ENCODE measurements around the gene CPO.

Gene CPO

DNA sequence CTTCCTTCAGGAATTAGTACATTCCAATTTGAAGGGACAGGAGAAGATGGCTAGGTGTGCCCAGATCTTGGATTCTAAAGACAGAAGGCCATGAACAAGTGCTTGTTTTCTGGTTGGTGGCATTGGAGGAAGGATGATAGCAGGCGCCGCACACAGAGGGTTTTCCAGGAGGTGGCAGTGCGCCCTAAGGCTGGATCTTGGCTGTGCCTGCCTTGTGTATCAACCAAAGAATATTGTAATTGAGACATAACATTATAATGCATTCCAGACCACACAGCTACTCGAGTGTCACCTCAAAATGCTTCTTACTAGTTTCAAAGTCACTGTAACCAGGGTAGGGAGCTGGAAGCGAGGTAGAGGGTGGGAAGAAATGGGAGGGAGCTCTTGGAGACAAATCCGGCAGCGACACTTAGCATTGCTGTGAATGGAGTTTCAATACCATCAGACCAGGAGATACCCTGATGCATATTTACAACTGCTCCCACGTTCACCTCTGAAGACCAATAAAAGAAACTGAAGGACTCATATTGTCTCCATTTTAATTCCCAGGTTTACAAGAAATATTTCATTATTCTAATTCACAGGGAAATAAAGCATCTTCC is 42.5 kb downstream of the CPO start:
- TF ChIP-seq, protein P1, sequence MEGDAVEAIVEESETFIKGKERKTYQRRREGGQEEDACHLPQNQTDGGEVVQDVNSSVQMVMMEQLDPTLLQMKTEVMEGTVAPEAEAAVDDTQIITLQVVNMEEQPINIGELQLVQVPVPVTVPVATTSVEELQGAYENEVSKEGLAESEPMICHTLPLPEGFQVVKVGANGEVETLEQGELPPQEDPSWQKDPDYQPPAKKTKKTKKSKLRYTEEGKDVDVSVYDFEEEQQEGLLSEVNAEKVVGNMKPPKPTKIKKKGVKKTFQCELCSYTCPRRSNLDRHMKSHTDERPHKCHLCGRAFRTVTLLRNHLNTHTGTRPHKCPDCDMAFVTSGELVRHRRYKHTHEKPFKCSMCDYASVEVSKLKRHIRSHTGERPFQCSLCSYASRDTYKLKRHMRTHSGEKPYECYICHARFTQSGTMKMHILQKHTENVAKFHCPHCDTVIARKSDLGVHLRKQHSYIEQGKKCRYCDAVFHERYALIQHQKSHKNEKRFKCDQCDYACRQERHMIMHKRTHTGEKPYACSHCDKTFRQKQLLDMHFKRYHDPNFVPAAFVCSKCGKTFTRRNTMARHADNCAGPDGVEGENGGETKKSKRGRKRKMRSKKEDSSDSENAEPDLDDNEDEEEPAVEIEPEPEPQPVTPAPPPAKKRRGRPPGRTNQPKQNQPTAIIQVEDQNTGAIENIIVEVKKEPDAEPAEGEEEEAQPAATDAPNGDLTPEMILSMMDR (IDR thresholded peaks at IDR 0.05; ENCODE audit: borderline replicate concordance, insufficient read depth, low read depth, low read length) = peak; percentile 57
- H3K4me3 ChIP-seq (ENCODE audit: low read depth, low read length) = no peak overlapping the region

DNA sequence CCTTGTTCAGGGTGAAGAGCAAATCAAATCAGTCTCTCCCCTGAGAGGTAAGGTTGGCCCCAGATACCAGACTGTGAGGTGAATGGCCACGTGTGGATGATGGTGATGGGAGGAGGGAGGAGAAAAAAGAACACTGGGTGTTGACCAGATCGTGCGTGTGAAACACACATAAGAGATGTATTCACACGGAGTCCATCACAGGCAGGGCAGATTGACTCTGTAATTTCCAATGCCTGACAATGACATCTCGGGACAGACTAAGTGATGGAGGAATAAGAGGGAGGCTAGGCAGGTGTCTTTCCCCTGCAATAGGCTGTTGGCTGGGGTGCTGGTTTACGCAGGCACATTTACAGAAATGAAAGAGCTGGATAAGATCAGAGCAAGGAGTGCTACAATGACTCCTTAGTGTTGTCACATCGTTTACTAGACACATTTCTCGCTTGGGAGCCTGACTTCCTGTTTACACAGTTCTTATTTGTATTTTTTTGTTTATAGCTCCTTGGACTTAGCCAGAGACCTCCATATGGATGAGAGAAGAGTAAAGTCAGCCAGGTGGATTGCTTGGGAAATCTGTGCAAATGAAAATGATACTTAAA is 43.1 kb downstream of the CPO start:
- TF ChIP-seq, protein P1 (IDR thresholded peaks at IDR 0.05; ENCODE audit: borderline replicate concordance, insufficient read depth, low read depth, low read length) = no peak
- H3K4me3 ChIP-seq (ENCODE audit: low read depth, low read length) = no peak overlapping the region

DNA sequence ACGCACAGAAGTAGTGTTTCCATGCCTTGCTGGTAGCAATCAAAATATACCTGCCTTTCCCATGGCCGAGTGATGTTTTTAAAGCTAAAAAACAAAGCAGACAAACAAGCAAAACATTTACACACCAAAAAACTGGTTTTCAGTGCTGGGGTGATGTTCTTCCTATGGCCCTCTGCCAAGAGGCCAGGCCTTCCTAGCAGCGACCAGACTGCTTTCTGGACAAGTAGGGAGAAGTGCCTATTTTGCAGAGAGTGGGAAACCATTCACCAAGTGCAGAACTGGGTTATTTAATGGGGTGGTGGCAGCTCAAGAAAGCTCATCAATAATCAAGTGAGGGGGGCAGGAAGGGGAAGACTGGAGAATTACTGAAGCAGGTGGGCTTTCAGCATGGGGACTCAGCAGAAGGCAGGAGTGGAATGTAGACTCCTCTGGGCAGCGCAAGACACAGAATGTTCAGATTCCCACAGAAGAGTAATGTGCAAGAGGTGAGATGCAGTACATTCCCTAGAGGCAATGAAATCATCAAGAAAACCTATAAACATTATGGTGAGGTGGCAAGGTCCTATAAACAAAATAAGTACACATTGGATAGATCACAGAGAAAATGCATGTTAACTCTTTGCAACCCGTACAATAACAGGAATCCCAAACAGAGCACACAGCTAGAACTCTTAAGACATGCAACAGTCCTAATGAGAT is 44.0 kb downstream of the CPO start:
- H3K4me3 ChIP-seq (ENCODE audit: low read depth, low read length) = no peak overlapping the region
- TF ChIP-seq, protein P1 (IDR thresholded peaks at IDR 0.05; ENCODE audit: borderline replicate concordance, insufficient read depth, low read depth, low read length) = no peak

DNA sequence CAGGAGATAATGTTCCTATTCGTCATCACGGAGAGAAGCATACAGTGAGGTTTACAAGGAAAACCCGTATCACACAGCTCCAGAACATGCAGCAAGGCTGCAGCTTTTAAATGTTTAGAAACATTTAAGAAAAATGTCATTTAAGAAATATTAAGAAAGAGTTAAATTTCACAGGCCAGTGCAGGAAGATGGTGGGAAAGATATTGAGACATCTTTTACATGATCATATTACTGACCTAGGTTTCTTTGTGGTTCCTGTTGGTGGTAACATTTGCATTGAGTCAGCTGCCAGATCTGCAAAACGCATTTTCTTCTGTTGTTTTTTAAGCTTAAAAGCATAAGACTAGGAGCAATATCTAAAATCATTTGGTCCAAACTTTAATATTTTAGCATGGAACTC is 44.9 kb downstream of the CPO start:
- TF ChIP-seq, protein P1 (IDR thresholded peaks at IDR 0.05; ENCODE audit: borderline replicate concordance, insufficient read depth, low read depth, low read length) = no peak
- H3K4me3 ChIP-seq (ENCODE audit: low read depth, low read length) = no peak overlapping the region

DNA sequence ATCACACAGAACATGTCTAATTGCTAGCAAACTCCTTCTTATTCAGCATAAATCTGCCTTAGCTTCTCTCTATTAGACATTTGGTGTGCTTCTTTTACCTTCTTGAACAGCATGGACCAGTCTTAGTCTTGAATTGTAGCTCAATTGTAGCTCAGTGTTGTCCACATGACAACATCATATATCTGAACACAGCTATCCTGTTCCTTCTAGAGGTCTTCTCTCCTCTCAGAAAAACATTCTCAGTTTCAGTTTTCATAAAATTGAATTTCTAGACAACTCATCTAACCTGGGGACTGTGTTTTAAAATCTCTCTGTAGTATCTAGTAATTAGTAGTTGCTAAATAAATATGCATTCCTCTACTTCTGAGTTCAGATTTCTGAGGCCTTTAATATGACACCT is 47.6 kb downstream of the CPO start:
- TF ChIP-seq, protein P1 (IDR thresholded peaks at IDR 0.05; ENCODE audit: borderline replicate concordance, insufficient read depth, low read depth, low read length) = no peak

DNA sequence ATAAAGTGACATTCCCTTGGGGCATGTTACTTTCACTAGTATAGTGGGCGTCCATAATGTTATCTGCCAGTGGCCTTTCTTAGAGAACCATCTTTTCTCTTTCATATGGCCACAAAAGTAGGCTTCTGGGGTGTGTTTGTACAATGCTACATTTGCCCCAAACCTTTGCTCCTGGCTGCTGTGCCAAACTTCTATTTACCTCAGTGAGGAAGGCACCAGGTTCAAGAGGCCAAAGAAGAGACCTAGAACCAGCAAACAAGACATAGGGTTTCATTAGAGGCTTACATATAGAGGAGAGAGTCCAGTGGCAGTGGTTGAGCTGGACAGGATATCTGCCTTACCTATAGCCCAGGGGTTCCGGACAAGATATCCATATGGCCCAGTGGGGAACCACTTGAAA is 48.5 kb downstream of the CPO start:
- TF ChIP-seq, protein P1 (IDR thresholded peaks at IDR 0.05; ENCODE audit: borderline replicate concordance, insufficient read depth, low read depth, low read length) = no peak
- H3K4me3 ChIP-seq (ENCODE audit: low read depth, low read length) = no peak overlapping the region

More for the DNA sequence above, 47.6 kb downstream of the CPO start:
- no peak overlapping the region for H3K4me3 ChIP-seq (ENCODE audit: low read depth, low read length)

- TF ChIP-seq, protein P1 (IDR thresholded peaks at IDR 0.05; ENCODE audit: borderline replicate concordance, insufficient read depth, low read depth, low read length) = no peak
- H3K4me3 ChIP-seq (ENCODE audit: low read depth, low read length) = no peak overlapping the region
Observed at GRCh38 chr2:206988884-206989283, 49.6 kb downstream of the CPO start.

Measured in GM12875 (cell line).